ENCODE data around the gene HIRIP3. TPM values are rescaled to one million over a fixed set of nuclear protein-coding genes. Genes with fewer than 3 reads are reported as not detected.
"Not testable (repeated sequence)": the region's sequence is repeated elsewhere in the genome, so short reads cannot be mapped to it uniquely, and the experiment has no call there.

HIRIP3 gene
- polyA plus RNA-seq (ENCODE audit: low read depth in 6 of 6), result 10 to 100 TPM; 10.7 to 21.8 (median 13.3) TPM

- peak within 1 kb of the TSS; percentile 95 to 99 (median 98) for H3K27ac Mint-ChIP-seq
- ATAC-seq (ENCODE audit: low read depth in 2 of 2) (peak; percentile 57 to 61), DNase-seq (peak; percentile 84)
- H3K4me3 Mint-ChIP-seq, result peak within 1 kb of the TSS; percentile 95 to 99 (median 98)
- no peaks in the 10 kb centered on the region for H3K27me3 Mint-ChIP-seq
- peaks cover 0 to 8% of the 10 kb centered on the region in 2 donors for H3K36me3 Mint-ChIP-seq
- no peaks in the 10 kb centered on the region for H3K9me3 Mint-ChIP-seq
- peaks cover 34 to 45% (median 45%) of the 10 kb centered on the region in 3 donors for H3K4me1 Mint-ChIP-seq
Measured at GRCh38 chr16:29995324-29995910, at the start of gene HIRIP3. Gene HIRIP3, minus strand, starts transcription at chr16:29995617. Its CDS starts 12 bp downstream, at chr16:29995605.

DNA sequence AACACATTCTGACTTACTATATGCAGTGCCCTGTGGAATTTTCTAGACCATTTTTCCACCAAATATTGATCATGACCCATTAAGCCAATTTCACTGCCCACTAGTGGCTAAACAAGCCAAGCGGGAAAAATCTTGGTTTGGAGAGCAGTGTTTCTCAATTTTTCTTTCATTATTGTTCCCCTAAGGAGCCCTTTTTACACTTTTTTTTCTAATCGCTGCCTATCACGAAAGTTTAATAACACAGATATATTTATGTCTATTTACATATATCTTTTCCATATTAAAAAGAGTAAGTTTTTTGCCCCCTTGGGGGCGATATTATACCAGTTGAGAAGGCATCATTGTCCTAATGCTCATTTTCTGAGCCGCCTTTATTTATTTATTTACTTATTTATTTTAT lies 46.4 kb upstream of the HIRIP3 start:
- no peak for ATAC-seq (ENCODE audit: low read depth in 2 of 2)
- no peaks in the 10 kb centered on the region for H3K9me3 Mint-ChIP-seq
- H3K36me3 Mint-ChIP-seq, result no peaks in the 10 kb centered on the region
- no peak for DNase-seq
- peaks cover 6 to 9% (median 6%) of the 10 kb centered on the region in 3 donors for H3K4me1 Mint-ChIP-seq
- H3K27ac Mint-ChIP-seq, result no peak overlapping the region
- peak overlapping the region in 1 of 8 donors; percentile 53 for H3K4me3 Mint-ChIP-seq
- peaks cover 0 to 12% (median 3%) of the 10 kb centered on the region in 3 donors for H3K27me3 Mint-ChIP-seq

DNA sequence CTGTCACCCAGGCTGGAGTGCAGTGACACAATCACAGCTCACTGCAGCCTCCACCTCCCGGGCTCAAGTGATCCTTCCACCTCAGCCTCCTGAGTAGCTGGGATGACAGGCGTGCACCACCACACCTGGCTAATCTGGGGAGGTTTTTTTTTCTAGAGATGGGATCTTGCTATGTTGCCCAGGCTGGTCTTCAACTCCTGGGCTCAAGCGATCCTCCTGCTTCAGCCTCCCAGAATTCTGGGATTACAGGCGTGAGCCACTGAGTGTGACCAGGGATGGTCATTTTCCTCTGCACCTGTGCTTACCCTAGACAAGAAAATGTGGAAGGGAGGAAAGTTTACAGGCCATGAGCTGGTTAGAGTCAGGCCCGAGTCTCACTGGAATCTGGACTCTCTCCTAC lies 45.3 kb upstream of the HIRIP3 start:
- H3K9me3 Mint-ChIP-seq; H3K27ac Mint-ChIP-seq; DNase-seq; ATAC-seq (ENCODE audit: low read depth in 2 of 2); H3K36me3 Mint-ChIP-seq; H3K4me1 Mint-ChIP-seq: not testable (repeated sequence)
- peaks cover 2 to 12% (median 3%) of the 10 kb centered on the region in 3 donors for H3K27me3 Mint-ChIP-seq
- peak overlapping the region in 2 of 8 donors; percentile 0 to 35 for H3K4me3 Mint-ChIP-seq

DNA sequence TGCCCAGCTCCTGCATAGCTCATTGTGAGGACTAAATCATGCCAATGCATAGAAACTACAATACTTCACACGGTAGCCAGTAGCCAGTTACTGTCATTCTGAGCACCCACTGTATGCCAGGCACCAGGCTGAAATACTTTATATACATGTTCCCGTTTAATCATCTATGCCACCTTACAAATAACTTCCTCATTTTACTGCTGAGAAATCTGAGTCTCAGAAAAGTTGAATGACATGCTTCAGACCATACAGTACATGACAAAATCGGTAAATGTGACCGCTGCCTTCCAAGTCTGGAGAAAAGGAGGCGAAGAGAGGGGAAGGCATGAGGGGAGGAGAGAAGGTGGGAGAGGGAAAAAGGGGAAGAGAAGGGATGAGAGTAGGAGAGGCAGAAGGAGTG lies 44.8 kb upstream of the HIRIP3 start:
- peaks cover 6 to 7% (median 6%) of the 10 kb centered on the region in 3 donors for H3K4me1 Mint-ChIP-seq
- peaks cover 0 to 12% (median 7%) of the 10 kb centered on the region in 3 donors for H3K27me3 Mint-ChIP-seq
- no peaks in the 10 kb centered on the region for H3K9me3 Mint-ChIP-seq
- H3K27ac Mint-ChIP-seq, result peak overlapping the region in 2 of 6 donors; percentile 54 to 77
- H3K36me3 Mint-ChIP-seq, result no peaks in the 10 kb centered on the region
- DNase-seq (peak; percentile 23), ATAC-seq (ENCODE audit: low read depth in 2 of 2) (peak; percentile 85 to 94)
- peak overlapping the region in 4 of 8 donors; percentile 0 to 64 (median 28) for H3K4me3 Mint-ChIP-seq

- no peak for DNase-seq
- Mint-ChIP-seq H3K27me3 (peaks cover 35 to 58% (median 57%) of the 10 kb centered on the region in 3 donors), H3K27ac (no peak overlapping the region), H3K4me3 (no peak overlapping the region), H3K9me3 (peaks cover 0 to 1% (median 0%) of the 10 kb centered on the region in 7 donors), H3K4me1 (peaks cover 9 to 27% (median 13%) of the 10 kb centered on the region in 3 donors), H3K36me3 (no peaks in the 10 kb centered on the region)
- ATAC-seq (ENCODE audit: low read depth in 2 of 2), result no peak
Measured at GRCh38 chr16:30033270-30033669, 37.9 kb upstream of the HIRIP3 start.

GRCh38 chr16:30032083-30032819 lies 36.8 kb upstream of the HIRIP3 start:
- peaks cover 0 to 10% of the 10 kb centered on the region in 2 donors for H3K36me3 Mint-ChIP-seq
- H3K9me3 Mint-ChIP-seq, result peaks cover 0 to 1% (median 0%) of the 10 kb centered on the region in 7 donors
- H3K4me1 Mint-ChIP-seq, result peaks cover 9 to 32% (median 13%) of the 10 kb centered on the region in 3 donors
- DNase-seq (peak; percentile 62), ATAC-seq (ENCODE audit: low read depth in 2 of 2) (peak; percentile 58 to 70)
- no peak overlapping the region for H3K27ac Mint-ChIP-seq
- peak overlapping the region in 2 of 8 donors; percentile 36 to 53 for H3K4me3 Mint-ChIP-seq
- peaks cover 44 to 69% (median 67%) of the 10 kb centered on the region in 3 donors for H3K27me3 Mint-ChIP-seq

DNA sequence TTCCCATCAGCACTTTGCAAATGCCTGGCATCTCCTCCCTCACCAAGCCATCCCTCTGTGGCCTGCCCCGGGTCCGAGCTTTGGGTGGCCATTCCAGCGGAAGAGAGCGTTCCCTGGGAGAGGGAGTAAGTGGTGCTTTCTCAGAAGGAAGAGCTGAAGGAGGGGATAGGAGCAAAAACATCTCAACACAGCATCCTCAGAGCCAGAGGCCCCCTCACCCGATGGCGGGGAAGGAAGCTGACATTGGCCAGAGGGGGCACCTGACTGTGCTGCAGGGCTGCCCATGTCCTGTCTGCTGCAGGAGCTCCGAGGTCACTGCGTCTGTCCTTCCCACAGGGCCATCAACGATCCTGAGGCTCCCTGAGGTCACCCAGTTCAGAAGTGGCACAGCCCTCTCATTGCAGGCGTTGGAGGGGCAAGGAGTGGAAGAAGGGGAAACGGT lies 36.1 kb upstream of the HIRIP3 start:
- H3K36me3 Mint-ChIP-seq, result peaks cover 0 to 15% of the 10 kb centered on the region in 2 donors
- H3K4me1 Mint-ChIP-seq, result peaks cover 9 to 32% (median 13%) of the 10 kb centered on the region in 3 donors
- DNase-seq (no peak), ATAC-seq (ENCODE audit: low read depth in 2 of 2) (no peak)
- peaks cover 0 to 1% (median 0%) of the 10 kb centered on the region in 7 donors for H3K9me3 Mint-ChIP-seq
- no peak overlapping the region for H3K27ac Mint-ChIP-seq
- H3K4me3 Mint-ChIP-seq, result peak overlapping the region in 3 of 8 donors; percentile 18 to 57 (median 25)
- H3K27me3 Mint-ChIP-seq, result peaks cover 51 to 76% (median 75%) of the 10 kb centered on the region in 3 donors

GRCh38 chr16:30030841-30031413 lies 35.5 kb upstream of the HIRIP3 start, which contains the start of gene TLCD3B:
Gene TLCD3B, minus strand, starts transcription at chr16:30031271. Its CDS starts 744 bp downstream, at chr16:30030527.
- Mint-ChIP-seq H3K4me3 (peak within 1 kb of the TSS in 7 of 8 donors; percentile 25 to 73 (median 53)), H3K27me3 (peaks cover 52 to 79% (median 78%) of the 10 kb centered on the region in 3 donors), H3K9me3 (peaks cover 0 to 1% (median 0%) of the 10 kb centered on the region in 7 donors), H3K36me3 (peaks cover 0 to 15% of the 10 kb centered on the region in 2 donors), H3K4me1 (peaks cover 9 to 32% (median 13%) of the 10 kb centered on the region in 3 donors), H3K27ac (no peak within 1 kb of the TSS)
- ATAC-seq (ENCODE audit: low read depth in 2 of 2), result peak; percentile 18 to 32
- DNase-seq, result no peak

DNA sequence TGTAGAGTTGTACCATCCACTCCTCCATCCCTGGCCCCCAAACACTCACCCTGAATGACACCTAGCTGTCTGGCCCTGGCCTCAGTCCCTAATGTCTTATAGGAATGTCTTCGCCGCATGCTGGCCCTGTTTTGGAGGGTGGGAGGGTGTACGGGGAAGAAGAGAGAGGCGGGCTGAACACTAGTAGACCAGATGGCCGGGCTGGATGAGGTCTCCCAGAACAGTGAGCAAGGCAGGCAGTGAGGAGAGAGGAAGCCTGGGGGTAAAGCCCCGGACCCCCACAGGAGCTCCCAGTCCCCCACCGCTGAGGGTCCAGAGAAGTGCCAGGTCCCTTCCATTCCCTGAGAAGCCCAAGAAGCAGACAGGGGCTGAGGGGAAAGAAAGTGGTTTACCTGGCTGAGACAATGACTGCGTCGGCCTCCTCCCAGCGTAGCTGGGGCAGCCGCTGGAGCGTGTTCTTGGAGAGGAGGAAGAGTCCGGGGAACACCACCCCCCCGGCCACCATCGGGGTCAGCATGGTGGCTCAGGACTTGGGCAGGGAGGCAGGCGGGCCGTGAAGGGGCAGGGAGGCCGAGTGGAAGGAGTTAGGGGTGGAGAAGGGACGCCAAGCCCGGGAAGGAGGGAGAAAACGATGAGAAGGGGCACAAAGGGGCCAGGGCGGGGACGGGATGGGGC lies 34.7 kb upstream of the HIRIP3 start:
- Mint-ChIP-seq H3K27ac (no peak overlapping the region), H3K4me3 (peak overlapping the region in 4 of 8 donors; percentile 29 to 73 (median 54)), H3K4me1 (peaks cover 9 to 32% (median 13%) of the 10 kb centered on the region in 3 donors), H3K9me3 (peaks cover 0 to 1% (median 0%) of the 10 kb centered on the region in 7 donors), H3K36me3 (peaks cover 0 to 15% of the 10 kb centered on the region in 2 donors), H3K27me3 (peaks cover 52 to 77% (median 71%) of the 10 kb centered on the region in 3 donors)
- ATAC-seq (ENCODE audit: low read depth in 2 of 2), result no peak
- DNase-seq, result no peak

DNA sequence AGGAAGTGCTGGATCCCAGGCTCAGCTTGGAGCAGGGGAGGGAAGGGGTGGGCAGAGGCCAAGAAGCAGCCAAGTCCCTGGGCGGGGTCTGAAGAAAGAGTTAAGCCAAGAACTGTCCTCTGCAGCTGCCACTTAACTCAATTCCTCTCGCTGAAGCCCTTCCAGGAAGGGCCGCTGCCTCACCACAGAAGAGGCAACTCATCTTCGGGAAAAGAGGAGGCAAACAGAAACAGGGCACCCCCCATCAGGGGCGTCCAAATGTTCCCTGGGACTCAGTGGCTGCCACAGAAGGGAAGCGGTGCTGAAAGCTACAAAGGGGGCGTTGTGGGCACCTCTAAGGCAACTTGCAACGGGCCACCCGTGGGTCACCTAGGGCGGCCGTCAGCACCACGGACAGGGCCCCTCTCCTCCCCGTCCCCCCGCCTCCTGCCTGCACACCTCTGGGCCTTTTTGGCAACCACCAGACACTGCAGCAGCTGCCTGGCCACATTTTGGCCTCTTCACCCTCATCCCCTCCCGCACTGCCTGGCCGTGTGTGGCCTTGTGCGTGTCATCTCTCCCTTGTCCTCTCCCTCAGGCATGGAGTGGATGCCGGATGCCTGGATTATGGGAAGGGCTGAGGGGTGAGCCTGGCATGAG lies 33.1 kb upstream of the HIRIP3 start:
- Mint-ChIP-seq H3K27ac (no peak overlapping the region), H3K4me1 (peaks cover 9 to 32% (median 13%) of the 10 kb centered on the region in 3 donors), H3K9me3 (peaks cover 0 to 1% (median 0%) of the 10 kb centered on the region in 7 donors), H3K36me3 (peaks cover 0 to 15% of the 10 kb centered on the region in 2 donors), H3K4me3 (no peak overlapping the region), H3K27me3 (peaks cover 44 to 74% (median 61%) of the 10 kb centered on the region in 3 donors)
- ATAC-seq (ENCODE audit: low read depth in 2 of 2) (peak; percentile 21 to 25), DNase-seq (no peak)

GRCh38 chr16:30027588-30028437 lies 32.4 kb upstream of the HIRIP3 start:
- Mint-ChIP-seq H3K36me3 (peaks cover 0 to 15% of the 10 kb centered on the region in 2 donors), H3K9me3 (peaks cover 0 to 1% (median 0%) of the 10 kb centered on the region in 7 donors), H3K4me1 (peaks cover 9 to 32% (median 13%) of the 10 kb centered on the region in 3 donors), H3K4me3 (peak overlapping the region in 2 of 8 donors; percentile 22 to 35), H3K27ac (no peak overlapping the region), H3K27me3 (peaks cover 40 to 77% (median 61%) of the 10 kb centered on the region in 3 donors)
- ATAC-seq (ENCODE audit: low read depth in 2 of 2), result no peak
- DNase-seq, result no peak

Measured in naive B cell (primary cell).